H1 (cell line): Measurements from ENCODE around the gene MRPL28. TPM values are rescaled to one million over a fixed set of nuclear protein-coding genes. Genes with fewer than 3 reads are reported as not detected.

Source experiments
- SAP30 ChIP-seq: fragments of 300-600 bp; sonication (generic); IDR thresholded peaks from 2 replicates; pipeline ENCODE4 v1.7.1; 2012; ENCODE audit warnings: low read length, moderate library complexity, mild to moderate bottlenecking, inconsistent platforms; ENCODE audit not compliant: insufficient read depth, insufficient replicate concordance
- polyA plus RNA-seq, 7 experiments: library from polyadenylated mRNA; depleted of rRNA in 3 of 7; stranded (reverse) in 5 of 7; unstranded in 2 of 7; fragments of >200 nt in 5 of 7; fragments of 200-250 nt in 2 of 7; gene quantifications; 1 replicate in 5 of 7; 2 replicates in 1 of 7; 4 replicates in 1 of 7; pipeline versions ENCODE4 v1.2.1 to v1.2.3, GENCODE V29; 2011 to 2013; ENCODE audit warnings: missing spikeins in 2 of 7, mixed read lengths in 2 of 7
- total RNA-seq: library from RNA; stranded (reverse); fragmentation: NEBNext Ultra II Directional; extraction: Animal tissue kit (Norgen Biotek cat#: 25700); gene quantifications from 2 replicates; pipeline ENCODE4 v1.2.1, GENCODE V29; 2021

The MRPL28 gene
- total and polyA plus RNA-seq, 2 of the 8 experiments (the other 6 are each of a cell fraction or from before 2014, with no cell fraction given), result 88.9 to 188 TPM

DNA sequence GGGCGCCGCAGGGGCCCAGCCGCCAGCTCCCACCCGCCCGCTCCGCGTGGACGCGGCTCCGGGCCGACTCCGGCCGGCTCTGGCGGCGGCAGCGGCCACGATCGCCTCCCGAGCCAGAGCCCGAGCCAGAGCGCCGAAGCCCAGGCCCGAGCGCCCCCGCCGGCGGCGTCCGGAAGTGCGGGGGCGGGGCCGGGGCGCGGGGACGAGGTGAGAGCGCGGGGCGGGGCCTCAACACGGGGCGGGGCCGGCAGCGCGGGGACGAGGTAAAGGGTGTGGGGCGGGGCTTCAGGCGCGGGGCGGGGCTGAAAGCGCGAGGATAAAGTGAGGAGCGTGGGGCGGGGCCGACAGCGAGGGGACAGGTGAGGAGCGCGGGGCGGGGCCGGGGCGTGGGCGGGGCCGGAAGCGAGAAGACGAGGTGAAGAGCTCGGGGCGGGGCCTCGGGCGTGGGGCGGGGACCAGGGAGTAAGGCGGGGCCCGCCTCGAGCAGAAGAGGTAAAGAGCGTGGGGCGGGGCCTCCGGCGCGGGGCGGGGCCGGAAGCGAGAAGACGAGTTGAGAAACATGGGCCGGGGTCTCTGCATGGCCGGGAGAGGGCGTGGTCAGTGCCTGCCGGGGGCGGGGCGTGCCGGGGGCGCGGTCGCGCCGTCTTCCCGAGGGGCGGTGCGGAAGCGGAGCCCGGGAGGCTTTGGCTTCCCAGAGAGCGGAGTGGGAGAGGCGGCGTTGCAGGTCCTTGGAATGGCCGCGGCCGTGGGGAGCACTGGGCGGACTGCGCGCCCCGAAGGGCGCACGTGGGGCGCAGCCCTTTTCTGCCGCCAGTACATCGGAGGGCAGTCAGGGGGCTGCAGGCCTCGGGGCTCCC lies 17.6 kb downstream of the MRPL28 start, which contains the start of gene AXIN1 (continued):
- no peak for TF ChIP-seq SAP30
